Measurements from ENCODE around the gene MMP10.

Gene MMP10

GRCh38 chr11:102724904-102725500 is 55.4 kb downstream of the MMP10 start, which contains the start of gene MMP8:
TSS of gene MMP8 (minus strand) at chr11:102724954. CDS start at chr11:102724855, 99 bp downstream.
- no peak for DNase-seq (ENCODE audit: low read depth)

GRCh38 chr11:102722821-102723220 is 57.6 kb downstream of the MMP10 start:
- DNase-seq (ENCODE audit: low read depth): no peak
